ENCODE results near the gene MYL11. TPM values are rescaled to one million over a fixed set of nuclear protein-coding genes. Genes with fewer than 3 reads are reported as not detected.
"Not testable (repeated sequence)": the region's sequence is repeated elsewhere in the genome, so short reads cannot be mapped to it uniquely, and the experiment has no call there.

MYL11 gene, protein sequence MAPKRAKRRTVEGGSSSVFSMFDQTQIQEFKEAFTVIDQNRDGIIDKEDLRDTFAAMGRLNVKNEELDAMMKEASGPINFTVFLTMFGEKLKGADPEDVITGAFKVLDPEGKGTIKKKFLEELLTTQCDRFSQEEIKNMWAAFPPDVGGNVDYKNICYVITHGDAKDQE
- total RNA-seq (2021) (1.4 and 2.6 TPM in 2 replicates), Bru-seq, nascent RNA (percentile 9 among the genes with signal in this experiment), BruChase-seq, experiment 1, labeled RNA remaining after a 2-hour chase (percentile 21 among the genes with signal in this experiment), BruChase-seq, experiment 2, labeled RNA remaining after a 6-hour chase (percentile 29 among the genes with signal in this experiment)
- long read RNA-seq, transcript MYLPF-203 (2 exons, 336 nt), result major isoform, 7 of 20 reads
- long read RNA-seq, partial matches to known transcripts, result 11 of 20 reads
- long read RNA-seq, other reads (novel, unspliced or antisense), result 2 of 20 reads

DNA sequence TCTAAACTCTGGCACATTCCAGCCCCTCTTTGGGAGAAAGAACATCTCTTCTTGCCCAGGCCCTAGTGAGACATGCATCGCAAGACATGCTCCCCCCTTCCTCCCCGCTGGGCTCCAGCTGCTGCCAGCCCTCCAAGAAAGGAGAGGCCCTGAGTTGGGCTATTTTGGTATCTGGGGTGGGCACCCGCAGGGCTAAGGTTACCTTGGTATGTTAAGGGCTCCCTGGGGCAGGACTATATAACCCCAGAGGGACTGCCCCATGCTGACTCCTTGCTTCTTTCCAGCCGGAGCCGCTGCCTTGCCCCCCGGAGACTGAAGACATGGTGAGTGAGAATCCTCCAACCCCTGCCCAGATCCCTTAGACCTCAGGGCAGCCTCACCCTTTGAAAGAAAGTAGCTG is at the start of gene MYL11:
Gene MYL11 (plus strand): TSS at position 265 of the 400 bp plus-strand sequence. CDS start 56 bp downstream, at position 321.
- Histone ChIP-seq H3K36me3 (ENCODE audit: low read depth) (no peaks in the 10 kb centered on the region), H3K4me3 (no peak within 1 kb of the TSS), H3K79me2 (ENCODE audit: low read depth) (peaks cover 9% of the 10 kb centered on the region), H3K9me3 (ENCODE audit: insufficient read depth, low read depth) (no peaks in the 10 kb centered on the region), H3K4me2 (no peak within 1 kb of the TSS), H3K27ac (no peak within 1 kb of the TSS), H3K4me1 (replicated peaks; ENCODE audit: insufficient read depth) (peaks cover 20% of the 10 kb centered on the region), H3K27me3 (ENCODE audit: insufficient read depth, low read depth) (no peaks in the 10 kb centered on the region), H4K20me1 (ENCODE audit: insufficient read depth) (0 out of 2 replicates have a peak, but pooled peaks cover under 1% of the 10 kb centered on the region), H3F3A (ENCODE audit: insufficient read depth, low read depth) (peaks cover 25% of the 10 kb centered on the region), H2AFZ (no peak within 1 kb of the TSS), H3K9me2 (ENCODE audit: insufficient read depth) (no peaks in the 10 kb centered on the region)
- POLR2A ChIA-PET (ENCODE audit: unreplicated experiment), result no interaction called here
- no TSS peak for BruUV-seq (replicated peaks)
- no peak for TF ChIP-seq EZH2 (IDR thresholded peaks at IDR 0.05; ENCODE audit: low read depth)
- TF ChIP-seq, protein P1, sequence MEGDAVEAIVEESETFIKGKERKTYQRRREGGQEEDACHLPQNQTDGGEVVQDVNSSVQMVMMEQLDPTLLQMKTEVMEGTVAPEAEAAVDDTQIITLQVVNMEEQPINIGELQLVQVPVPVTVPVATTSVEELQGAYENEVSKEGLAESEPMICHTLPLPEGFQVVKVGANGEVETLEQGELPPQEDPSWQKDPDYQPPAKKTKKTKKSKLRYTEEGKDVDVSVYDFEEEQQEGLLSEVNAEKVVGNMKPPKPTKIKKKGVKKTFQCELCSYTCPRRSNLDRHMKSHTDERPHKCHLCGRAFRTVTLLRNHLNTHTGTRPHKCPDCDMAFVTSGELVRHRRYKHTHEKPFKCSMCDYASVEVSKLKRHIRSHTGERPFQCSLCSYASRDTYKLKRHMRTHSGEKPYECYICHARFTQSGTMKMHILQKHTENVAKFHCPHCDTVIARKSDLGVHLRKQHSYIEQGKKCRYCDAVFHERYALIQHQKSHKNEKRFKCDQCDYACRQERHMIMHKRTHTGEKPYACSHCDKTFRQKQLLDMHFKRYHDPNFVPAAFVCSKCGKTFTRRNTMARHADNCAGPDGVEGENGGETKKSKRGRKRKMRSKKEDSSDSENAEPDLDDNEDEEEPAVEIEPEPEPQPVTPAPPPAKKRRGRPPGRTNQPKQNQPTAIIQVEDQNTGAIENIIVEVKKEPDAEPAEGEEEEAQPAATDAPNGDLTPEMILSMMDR (conservative IDR thresholded peaks at IDR 0.05), result no peak
- intact Hi-C loops (cut with micrococcal nuclease; ENCODE audit: unreplicated experiment), result no loop called here
- no peak for DNase-seq
- CTCF ChIA-PET, result no interaction called here

DNA sequence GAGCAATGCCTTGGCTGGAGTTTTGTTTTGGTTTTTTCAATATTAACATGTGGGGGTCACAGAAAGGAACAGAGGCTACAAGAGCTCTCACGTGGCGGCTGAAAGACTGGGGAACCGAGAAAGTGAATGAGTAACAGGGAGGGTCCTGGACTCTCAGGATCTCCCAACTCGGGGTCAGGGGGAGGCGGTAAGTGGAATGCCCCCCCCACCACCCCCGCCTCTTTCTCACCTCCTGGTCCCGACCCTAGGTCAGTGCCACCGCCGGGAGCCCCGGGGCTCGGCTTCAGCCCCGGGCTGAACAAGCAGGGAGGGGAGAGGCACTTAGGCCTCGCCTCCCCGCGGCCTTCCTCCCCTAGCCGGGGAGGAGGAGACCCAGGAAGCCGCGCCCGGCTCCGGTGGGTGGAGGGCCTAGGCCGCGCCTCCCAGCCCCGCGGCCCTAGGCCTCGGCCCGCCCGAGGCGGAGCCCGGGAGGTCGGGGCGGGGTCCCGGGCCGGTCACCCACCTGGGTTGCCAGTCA is 40.1 kb upstream of the MYL11 start:
- peak overlapping the region; percentile 59 for H3K4me3 ChIP-seq
- H3F3A ChIP-seq (ENCODE audit: insufficient read depth, low read depth), result peaks cover 10% of the 10 kb centered on the region; the same call in 1 of the 2 replicates
- peak; percentile 75 to 96 for DNase-seq
- H3K79me2 ChIP-seq (ENCODE audit: low read depth), result peaks cover 47% of the 10 kb centered on the region
- H3K27ac ChIP-seq, result peak overlapping the region; percentile 76
- H3K9me2 ChIP-seq (ENCODE audit: insufficient read depth); H3K27me3 ChIP-seq (ENCODE audit: insufficient read depth, low read depth); H4K20me1 ChIP-seq (ENCODE audit: insufficient read depth); H3K36me3 ChIP-seq (ENCODE audit: low read depth); BruUV-seq (replicated peaks); H3K9me3 ChIP-seq (ENCODE audit: insufficient read depth, low read depth): not testable (repeated sequence)
- peak overlapping the region; percentile 72 for H3K4me2 ChIP-seq
- intact Hi-C loops (cut with micrococcal nuclease; ENCODE audit: unreplicated experiment), result loop anchor here (2.0 kb wide), 3 partner anchors 36 to 74 kb away; partner anchors contain the start of gene TBC1D10B
- peaks cover 13% of the 10 kb centered on the region for H3K4me1 ChIP-seq (replicated peaks; ENCODE audit: insufficient read depth)
- POLR2A ChIA-PET (ENCODE audit: unreplicated experiment), result interaction anchor here (0.6 to 1.0 kb wide), 6 partner anchors 36 to 867 kb away, joined by 3 to 44 read pairs (median 4); partner anchors contain the start of gene SEPTIN1
- H2AFZ ChIP-seq, result peak overlapping the region; percentile 78
- CTCF ChIA-PET, result interaction anchor here (0.6 kb wide), 1 partner anchor 83 kb away, joined by 3 read pairs; no protein-coding TSS in a partner anchor

DNA sequence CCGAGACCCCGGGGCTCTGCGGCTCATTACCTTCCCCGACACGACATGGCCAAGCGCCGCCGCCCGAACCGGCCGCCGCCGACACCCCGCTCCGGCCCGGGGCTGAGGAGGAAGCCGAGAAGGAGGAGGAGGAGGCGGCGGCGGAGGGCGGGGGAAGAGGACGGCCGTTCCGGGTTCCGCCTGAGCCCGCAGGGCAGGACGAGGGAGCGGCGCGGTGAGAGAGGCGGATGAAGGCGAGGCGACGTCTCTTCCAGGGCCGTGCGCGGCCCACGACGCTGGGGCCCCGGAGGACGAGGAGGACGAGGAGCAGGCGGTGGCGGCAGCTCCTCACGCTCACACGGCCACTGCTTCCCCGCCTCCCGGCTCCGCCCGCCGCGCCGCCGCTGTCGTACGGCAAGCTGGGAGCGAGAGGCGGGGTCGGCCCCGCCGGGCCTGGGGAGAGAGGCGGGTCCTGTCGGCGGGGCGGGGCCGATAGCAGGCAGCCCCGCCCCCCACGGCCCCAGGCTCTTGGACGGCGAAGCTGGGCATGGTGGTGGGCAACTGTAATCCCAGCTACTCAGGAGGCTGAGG is 39.5 kb upstream of the MYL11 start:
- POLR2A ChIA-PET (ENCODE audit: unreplicated experiment), result interaction anchor here (0.6 to 1.0 kb wide), 9 partner anchors 36 to 867 kb away, joined by 3 to 44 read pairs (median 4); partner anchors contain the start of gene SEPTIN1
- H3K36me3 ChIP-seq (ENCODE audit: low read depth); H3K27me3 ChIP-seq (ENCODE audit: insufficient read depth, low read depth); BruUV-seq (replicated peaks); H3K9me3 ChIP-seq (ENCODE audit: insufficient read depth, low read depth); H3K9me2 ChIP-seq (ENCODE audit: insufficient read depth); H4K20me1 ChIP-seq (ENCODE audit: insufficient read depth): not testable (repeated sequence)
- H3K4me2 ChIP-seq, result peak overlapping the region; percentile 72
- peak overlapping the region; percentile 79 for H2AFZ ChIP-seq
- peaks cover 13% of the 10 kb centered on the region for H3K4me1 ChIP-seq (replicated peaks; ENCODE audit: insufficient read depth)
- H3K27ac ChIP-seq, result peak overlapping the region; percentile 76
- H3K79me2 ChIP-seq (ENCODE audit: low read depth), result peaks cover 41% of the 10 kb centered on the region
- peaks cover 10% of the 10 kb centered on the region; the same call in 1 of the 2 replicates for H3F3A ChIP-seq (ENCODE audit: insufficient read depth, low read depth)
- CTCF ChIA-PET, result interaction anchor here (0.6 to 1.0 kb wide), 2 partner anchors 74 to 82 kb away, joined by 3 to 8 read pairs; no protein-coding TSS in a partner anchor
- peak; percentile 66 to 94 for DNase-seq
- intact Hi-C loops (cut with micrococcal nuclease; ENCODE audit: unreplicated experiment), result loop anchor here (1.0 to 2.0 kb wide), 4 partner anchors 20 to 74 kb away; partner anchors contain the start of genes CD2BP2 and TBC1D10B
- peak overlapping the region; percentile 59 for H3K4me3 ChIP-seq
